ENCODE data around the gene SCARB2. TPM values are rescaled to one million over a fixed set of nuclear protein-coding genes. Genes with fewer than 3 reads are reported as not detected.

Gene SCARB2
- total and polyA plus RNA-seq, 2 of the 4 experiments (the other 2 are of a cell fraction): 69.2 to 102 TPM

DNA sequence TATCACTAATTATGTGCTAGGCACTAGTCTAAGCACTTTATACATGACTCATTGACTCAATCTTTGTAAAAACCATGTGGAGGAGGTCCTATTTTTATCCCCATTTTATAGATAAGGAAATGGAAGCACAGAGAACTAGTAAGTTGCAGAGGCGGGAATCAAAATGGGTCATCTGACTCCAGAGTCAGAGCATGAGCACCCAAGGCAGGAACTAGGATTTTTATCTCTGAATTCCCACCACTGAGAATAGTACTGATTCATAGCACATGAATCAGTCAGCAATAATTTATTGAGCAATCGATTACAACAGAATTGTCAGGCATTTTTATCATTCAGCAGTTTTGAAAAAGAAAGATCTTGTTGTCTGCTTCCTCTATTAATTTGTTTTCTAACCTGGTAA, 19.3 kb downstream of the SCARB2 start:
- H2BK15ac ChIP-seq (ENCODE audit: low read depth, low read length): no peak overlapping the region
- peaks cover 23% of the 10 kb centered on the region for H3K36me3 ChIP-seq (ENCODE audit: control insufficient read depth, insufficient read depth, low read length)
- peaks cover 24% of the 10 kb centered on the region; the same call in 1 of the 2 replicates for H4K20me1 ChIP-seq (ENCODE audit: insufficient read depth, low read length)
- H2BK120ac ChIP-seq (ENCODE audit: low read depth, low read length): no peak overlapping the region
- no peak overlapping the region for H3K4me3 ChIP-seq (ENCODE audit: insufficient read depth, low read depth, low read length)
- in situ Hi-C loops (cut with MboI; ENCODE audit: low sequenced_read_pairs) (loop anchor here (10.0 kb wide), 1 partner anchor 310 kb away; no protein-coding TSS in a partner anchor), intact Hi-C loops (cut with micrococcal nuclease) (no loop called here), dilution Hi-C loops (cut with HindIII; ENCODE audit: low sequenced_read_pairs, unreplicated experiment) (no loop called here)
- no peak overlapping the region for H2AK9ac ChIP-seq (replicated peaks; ENCODE audit: low read depth, low read length, poor library complexity)
- no peaks in the 10 kb centered on the region for H3K27me3 ChIP-seq (ENCODE audit: control insufficient read depth, insufficient read depth, low read length)
- no peak overlapping the region for H3K18ac ChIP-seq (ENCODE audit: low read depth, low read length)
- ChIA-PET POLR2A (ENCODE audit: unreplicated experiment) (no interaction called here), CTCF (no interaction called here)
- H3K4me2 ChIP-seq (ENCODE audit: low read depth, low read length): peak overlapping the region; percentile 64; the same call in 1 of the 2 replicates
- BruUV-seq (replicated peaks): no TSS peak
- H3K4me1 ChIP-seq (ENCODE audit: control insufficient read depth, insufficient read depth, low read length): peaks cover 22% of the 10 kb centered on the region
- H3K23ac ChIP-seq (ENCODE audit: low read depth, low read length): no peak overlapping the region
- peaks cover 37 to 80% of the 10 kb centered on the region in 2 experiments for H3K79me1 ChIP-seq (ENCODE audit: low read depth in 1 of 2, low read length in 2 of 2)
- peaks cover 18% of the 10 kb centered on the region for H3K9me1 ChIP-seq (ENCODE audit: insufficient read depth, low read length)
- TF ChIP-seq BHLHE40 (IDR thresholded peaks at IDR 0.05; ENCODE audit: low read depth, low read length) (no peak), CEBPB (IDR thresholded peaks at IDR 0.05; ENCODE audit: low read depth, low read length) (peak; percentile 99), POLR2A (IDR thresholded peaks at IDR 0.05; ENCODE audit: low read depth, low read length) (no peak), RFX5 (IDR thresholded peaks at IDR 0.05; ENCODE audit: low read depth, low read length) (no peak), NFE2L2 (IDR thresholded peaks at IDR 0.05; ENCODE audit: low read depth, low read length) (peak; percentile 20; the same call in 1 of the 2 replicates), SMC3 (IDR thresholded peaks at IDR 0.05; ENCODE audit: low read depth, low read length) (no peak), RCOR1 (IDR thresholded peaks at IDR 0.05; ENCODE audit: insufficient replicate concordance, low read length) (peak; percentile 80), MXI1 (IDR thresholded peaks at IDR 0.05; ENCODE audit: borderline replicate concordance, low read depth, low read length) (no peak), CHD1 (IDR thresholded peaks at IDR 0.05; ENCODE audit: low read depth, low read length) (no peak), MAZ (IDR thresholded peaks at IDR 0.05; ENCODE audit: borderline replicate concordance, low read depth, low read length) (no peak), FOS (IDR thresholded peaks at IDR 0.05; ENCODE audit: low read depth, low read length) (peak; percentile 92), RAD21 (IDR thresholded peaks at IDR 0.05; ENCODE audit: low read length) (no peak), MAFK (IDR thresholded peaks at IDR 0.05; ENCODE audit: low read depth, low read length) (peak; percentile 87)
- TF ChIP-seq, protein P1, sequence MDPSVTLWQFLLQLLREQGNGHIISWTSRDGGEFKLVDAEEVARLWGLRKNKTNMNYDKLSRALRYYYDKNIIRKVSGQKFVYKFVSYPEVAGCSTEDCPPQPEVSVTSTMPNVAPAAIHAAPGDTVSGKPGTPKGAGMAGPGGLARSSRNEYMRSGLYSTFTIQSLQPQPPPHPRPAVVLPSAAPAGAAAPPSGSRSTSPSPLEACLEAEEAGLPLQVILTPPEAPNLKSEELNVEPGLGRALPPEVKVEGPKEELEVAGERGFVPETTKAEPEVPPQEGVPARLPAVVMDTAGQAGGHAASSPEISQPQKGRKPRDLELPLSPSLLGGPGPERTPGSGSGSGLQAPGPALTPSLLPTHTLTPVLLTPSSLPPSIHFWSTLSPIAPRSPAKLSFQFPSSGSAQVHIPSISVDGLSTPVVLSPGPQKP (IDR thresholded peaks at IDR 0.05; ENCODE audit: borderline replicate concordance, low read depth, low read length): no peak
- TF ChIP-seq, protein P2, sequence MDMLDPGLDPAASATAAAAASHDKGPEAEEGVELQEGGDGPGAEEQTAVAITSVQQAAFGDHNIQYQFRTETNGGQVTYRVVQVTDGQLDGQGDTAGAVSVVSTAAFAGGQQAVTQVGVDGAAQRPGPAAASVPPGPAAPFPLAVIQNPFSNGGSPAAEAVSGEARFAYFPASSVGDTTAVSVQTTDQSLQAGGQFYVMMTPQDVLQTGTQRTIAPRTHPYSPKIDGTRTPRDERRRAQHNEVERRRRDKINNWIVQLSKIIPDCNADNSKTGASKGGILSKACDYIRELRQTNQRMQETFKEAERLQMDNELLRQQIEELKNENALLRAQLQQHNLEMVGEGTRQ (IDR thresholded peaks at IDR 0.05; ENCODE audit: low read depth, low read length): peak; percentile 82
- TF ChIP-seq, protein P3, sequence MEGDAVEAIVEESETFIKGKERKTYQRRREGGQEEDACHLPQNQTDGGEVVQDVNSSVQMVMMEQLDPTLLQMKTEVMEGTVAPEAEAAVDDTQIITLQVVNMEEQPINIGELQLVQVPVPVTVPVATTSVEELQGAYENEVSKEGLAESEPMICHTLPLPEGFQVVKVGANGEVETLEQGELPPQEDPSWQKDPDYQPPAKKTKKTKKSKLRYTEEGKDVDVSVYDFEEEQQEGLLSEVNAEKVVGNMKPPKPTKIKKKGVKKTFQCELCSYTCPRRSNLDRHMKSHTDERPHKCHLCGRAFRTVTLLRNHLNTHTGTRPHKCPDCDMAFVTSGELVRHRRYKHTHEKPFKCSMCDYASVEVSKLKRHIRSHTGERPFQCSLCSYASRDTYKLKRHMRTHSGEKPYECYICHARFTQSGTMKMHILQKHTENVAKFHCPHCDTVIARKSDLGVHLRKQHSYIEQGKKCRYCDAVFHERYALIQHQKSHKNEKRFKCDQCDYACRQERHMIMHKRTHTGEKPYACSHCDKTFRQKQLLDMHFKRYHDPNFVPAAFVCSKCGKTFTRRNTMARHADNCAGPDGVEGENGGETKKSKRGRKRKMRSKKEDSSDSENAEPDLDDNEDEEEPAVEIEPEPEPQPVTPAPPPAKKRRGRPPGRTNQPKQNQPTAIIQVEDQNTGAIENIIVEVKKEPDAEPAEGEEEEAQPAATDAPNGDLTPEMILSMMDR (conservative IDR thresholded peaks at IDR 0.05; ENCODE audit: low read depth, low read length): no peak
- H2BK5ac ChIP-seq (ENCODE audit: low read depth, low read length, poor library complexity, severe bottlenecking): peak overlapping the region; percentile 77
- no peak overlapping the region for H3K14ac ChIP-seq (replicated peaks; ENCODE audit: low read depth, low read length)
- WGBS, 2 experiments (ENCODE audit: extremely low coverage in 2 of 2, insufficient read length in 1 of 2): no CpG with 5 or more reads among the region's 2 CpGs
- H4K8ac ChIP-seq (ENCODE audit: low read depth in 2 of 2, low read length in 2 of 2): no peak overlapping the region; a peak in 1 of 4 replicates
- H4K5ac ChIP-seq (ENCODE audit: low read depth, low read length): no peak overlapping the region
- H3K27ac ChIP-seq (ENCODE audit: insufficient read depth, low read length): no peak overlapping the region
- no peak overlapping the region for H2AK5ac ChIP-seq (ENCODE audit: low read depth, low read length)
- H3K9me3 ChIP-seq (ENCODE audit: control insufficient read depth, insufficient read depth, low read length): no peaks in the 10 kb centered on the region
- H4K91ac ChIP-seq (ENCODE audit: insufficient read depth, low read depth, low read length): no peak overlapping the region
- DNase-seq (peak; percentile 94), ATAC-seq (ENCODE audit: low read depth) (peak; percentile 72)
- no peak overlapping the region for H3K9ac ChIP-seq (ENCODE audit: low read depth, low read length)
- no peak overlapping the region for H3K56ac ChIP-seq (ENCODE audit: extremely low read depth, insufficient read depth, low read length)
- no peak overlapping the region for H2AFZ ChIP-seq (replicated peaks; ENCODE audit: low read length, poor library complexity)
- 0 out of 2 replicates have a peak overlapping the region, but pooled peaks have one; percentile 75 for H2BK20ac ChIP-seq (ENCODE audit: low read depth, low read length)
- peak overlapping the region; percentile 48; the same call in 1 of the 2 replicates for H3K4ac ChIP-seq (ENCODE audit: low read depth, low read length)
